Tibial artery (tissue), 4 donors: ENCODE results near the gene BZW2.

Experiments
- DNase-seq, 2 donors: peaks; one replicate each; pipeline ENCODE4 v3.0.0-alpha.2; 2019
- H3K27ac ChIP-seq, 2 donors: fragments of 200-600 bp; sonication (generic) in 1 of 2; 1 replicate in 1 of 2; 2 replicates in 1 of 2; pipeline ENCODE4 v1.5.1; 2018 to 2019; ENCODE audit warnings: mild to moderate bottlenecking in 1 of 2
- H3K27me3 ChIP-seq, 2 donors: fragments of 200-600 bp; sonication (generic) in 1 of 2; one replicate each; pipeline versions ENCODE4 v1.5.1 to v1.6.0; 2016 to 2019
- H3K36me3 ChIP-seq, 3 donors: fragments of 200-600 bp; sonication (generic) in 2 of 3; one replicate each; pipeline ENCODE4 v1.5.1; 2016 to 2019; ENCODE audit warnings: mild to moderate bottlenecking in 2 of 3
- H3K4me1 ChIP-seq, 4 donors: fragments of 200-600 bp; sonication (generic) in 2 of 4; 1 replicate in 3 of 4; 2 replicates in 1 of 4; pipeline ENCODE4 v1.5.1; 2016 to 2019
- H3K4me3 ChIP-seq, 2 donors: fragments of 200-600 bp; sonication (generic) in 1 of 2; 1 replicate in 1 of 2; 2 replicates in 1 of 2; pipeline ENCODE4 v1.5.1; 2018 to 2019; ENCODE audit warnings: mild to moderate bottlenecking in 2 of 2
- H3K9me3 ChIP-seq, 3 donors: fragments of 200-600 bp; sonication (generic) in 1 of 3; one replicate each; pipeline ENCODE4 v1.5.1; 2016 to 2019
- intact Hi-C: fragments of 100-400 bp; cut with DNase I; formaldehyde crosslinking; loops from one replicate; pipeline ENCODE4 v1.15.0; 2023; ENCODE audit warnings: low total_unique reads
- TF ChIP-seq, protein P1 (sequence below), 2 experiments: fragments of 200-600 bp in 1 of 2; fragments of 450-650 bp in 1 of 2; IDR thresholded peaks; one replicate each; pipeline ENCODE4 v1.5.1; 2017 to 2019; ENCODE audit warnings: antibody characterized with exemption in 2 of 2, mild to moderate bottlenecking in 1 of 2, moderate library complexity in 1 of 2

BZW2 gene

DNA sequence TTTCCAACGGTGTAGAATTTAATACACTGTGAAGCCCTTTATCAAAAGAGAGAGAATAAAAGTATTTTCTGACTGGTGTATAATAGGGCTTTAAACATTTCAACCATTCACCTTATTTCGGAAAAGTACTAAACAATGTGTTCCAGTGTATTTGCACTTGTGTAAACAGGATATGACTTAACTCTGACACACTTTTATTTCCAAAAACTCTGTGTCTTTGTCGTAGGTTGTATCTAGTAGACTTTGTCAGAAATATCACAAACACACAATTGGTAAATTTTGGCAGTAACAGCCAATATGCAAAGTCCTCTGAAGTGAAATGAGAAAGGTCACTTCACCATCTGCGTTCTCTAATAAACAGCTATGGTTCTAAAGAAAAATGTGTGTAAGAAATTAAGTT is 97.3 kb downstream of the BZW2 start:
- no peaks in the 10 kb centered on the region for H3K36me3 ChIP-seq
- DNase-seq, result no peak

GRCh38 chr7:16744518-16745250 is 98.7 kb downstream of the BZW2 start:
- Histone ChIP-seq H3K4me3 (no peak overlapping the region), H3K4me1 (peaks cover 0 to 7% (median 0%) of the 10 kb centered on the region in 4 donors), H3K27ac (no peak overlapping the region), H3K27me3 (no peaks in the 10 kb centered on the region), H3K36me3 (no peaks in the 10 kb centered on the region), H3K9me3 (no peaks in the 10 kb centered on the region)
- TF ChIP-seq, protein P1, sequence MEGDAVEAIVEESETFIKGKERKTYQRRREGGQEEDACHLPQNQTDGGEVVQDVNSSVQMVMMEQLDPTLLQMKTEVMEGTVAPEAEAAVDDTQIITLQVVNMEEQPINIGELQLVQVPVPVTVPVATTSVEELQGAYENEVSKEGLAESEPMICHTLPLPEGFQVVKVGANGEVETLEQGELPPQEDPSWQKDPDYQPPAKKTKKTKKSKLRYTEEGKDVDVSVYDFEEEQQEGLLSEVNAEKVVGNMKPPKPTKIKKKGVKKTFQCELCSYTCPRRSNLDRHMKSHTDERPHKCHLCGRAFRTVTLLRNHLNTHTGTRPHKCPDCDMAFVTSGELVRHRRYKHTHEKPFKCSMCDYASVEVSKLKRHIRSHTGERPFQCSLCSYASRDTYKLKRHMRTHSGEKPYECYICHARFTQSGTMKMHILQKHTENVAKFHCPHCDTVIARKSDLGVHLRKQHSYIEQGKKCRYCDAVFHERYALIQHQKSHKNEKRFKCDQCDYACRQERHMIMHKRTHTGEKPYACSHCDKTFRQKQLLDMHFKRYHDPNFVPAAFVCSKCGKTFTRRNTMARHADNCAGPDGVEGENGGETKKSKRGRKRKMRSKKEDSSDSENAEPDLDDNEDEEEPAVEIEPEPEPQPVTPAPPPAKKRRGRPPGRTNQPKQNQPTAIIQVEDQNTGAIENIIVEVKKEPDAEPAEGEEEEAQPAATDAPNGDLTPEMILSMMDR (IDR thresholded peaks at IDR 0.05), result no peak
- intact Hi-C loops, result no loop called here
- no peak for DNase-seq

More for the DNA sequence above, 97.3 kb downstream of the BZW2 start:
- intact Hi-C loops, result no loop called here
- TF ChIP-seq, protein P1 (IDR thresholded peaks at IDR 0.05), result no peak
- H3K27ac ChIP-seq, result no peak overlapping the region
- H3K4me1 ChIP-seq, result peaks cover 0 to 7% (median 0%) of the 10 kb centered on the region in 4 donors
- H3K27me3 ChIP-seq, result no peaks in the 10 kb centered on the region
- H3K4me3 ChIP-seq, result no peak overlapping the region
- H3K9me3 ChIP-seq, result no peaks in the 10 kb centered on the region

- no peak overlapping the region for H3K27ac ChIP-seq
- TF ChIP-seq, protein P1 (IDR thresholded peaks at IDR 0.05), result no peak
- intact Hi-C loops, result no loop called here
Observed at GRCh38 chr7:16745645-16746044, 99.7 kb downstream of the BZW2 start.

DNA sequence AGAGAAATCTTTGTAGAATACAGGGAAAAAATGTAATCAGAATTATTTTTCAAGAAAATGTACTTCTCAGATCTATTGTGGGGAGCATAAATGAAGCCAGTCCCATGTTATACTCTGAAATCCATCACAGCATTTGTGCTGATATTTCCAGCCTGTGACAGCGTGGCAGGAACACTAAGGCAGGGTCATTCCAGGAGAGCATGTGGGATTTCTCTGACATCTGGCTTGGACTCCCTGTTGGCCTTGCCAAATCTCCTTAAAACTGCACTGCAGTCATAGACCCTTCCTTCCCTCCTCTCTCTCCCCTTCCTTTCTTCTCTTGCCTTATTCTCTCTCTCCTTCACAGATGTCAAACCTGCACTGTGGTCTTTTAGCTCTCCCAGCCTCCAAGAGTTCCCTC is 101.1 kb downstream of the BZW2 start:
- TF ChIP-seq, protein P1 (IDR thresholded peaks at IDR 0.05), result no peak
- no peaks in the 10 kb centered on the region for H3K4me1 ChIP-seq
- no peak for DNase-seq
- H3K27ac ChIP-seq, result no peak overlapping the region
- H3K9me3 ChIP-seq, result no peaks in the 10 kb centered on the region
- intact Hi-C loops, result no loop called here
- H3K27me3 ChIP-seq, result no peaks in the 10 kb centered on the region
- no peaks in the 10 kb centered on the region for H3K36me3 ChIP-seq
- no peak overlapping the region for H3K4me3 ChIP-seq

More at GRCh38 chr7:16745645-16746044, 99.7 kb downstream of the BZW2 start:
- no peaks in the 10 kb centered on the region for H3K36me3 ChIP-seq
- no peak overlapping the region for H3K4me3 ChIP-seq
- no peaks in the 10 kb centered on the region for H3K9me3 ChIP-seq
- no peaks in the 10 kb centered on the region for H3K27me3 ChIP-seq
- DNase-seq, result no peak
- peaks cover 0 to 1% (median 0%) of the 10 kb centered on the region in 4 donors for H3K4me1 ChIP-seq

DNA sequence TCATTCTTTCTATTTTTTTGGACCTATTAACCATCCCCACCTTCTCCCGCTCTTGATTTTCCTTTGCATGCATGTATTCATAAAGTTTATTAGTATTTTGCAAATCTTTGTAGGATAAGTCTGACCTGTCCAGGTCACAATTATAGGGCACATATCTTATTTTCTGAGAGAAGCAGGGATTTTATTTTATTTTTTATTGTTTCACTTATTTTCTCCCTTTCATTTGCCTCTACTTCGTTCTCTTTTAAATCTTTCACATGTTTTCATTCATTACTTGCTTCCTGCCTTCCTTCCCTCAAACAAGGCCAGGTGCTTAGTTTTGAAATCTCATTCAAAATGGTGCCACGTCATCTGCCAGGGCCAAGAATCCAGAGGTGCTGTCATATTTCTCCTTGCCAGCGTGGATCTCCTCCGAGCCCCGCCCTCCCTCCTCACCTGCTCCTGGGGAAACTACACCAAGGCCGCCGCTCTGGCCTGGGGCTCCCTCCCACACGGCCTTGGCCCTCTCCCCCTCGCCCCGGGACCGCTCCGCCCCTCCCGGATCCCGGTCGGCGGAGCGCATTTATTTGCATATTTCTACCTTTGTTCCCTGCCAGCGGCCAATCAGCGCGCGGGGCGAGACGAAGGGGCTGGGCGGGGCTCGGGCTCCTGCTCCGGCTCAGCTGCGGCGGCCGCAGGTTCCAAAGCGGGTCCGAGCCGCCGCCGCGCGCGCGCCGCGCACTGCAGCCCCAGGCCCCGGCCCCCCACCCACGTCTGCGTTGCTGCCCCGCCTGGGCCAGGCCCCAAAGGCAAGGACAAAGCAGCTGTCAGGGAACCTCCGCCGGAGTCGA is 107.3 kb downstream of the BZW2 start, which contains the start of gene TSPAN13:
TSS of gene TSPAN13 (plus strand) at position 654 of the 830 bp plus-strand sequence. CDS start 213 bp downstream, outside the sequence.
- Histone ChIP-seq H3K36me3 (no peaks in the 10 kb centered on the region), H3K27ac (no peak within 1 kb of the TSS), H3K4me1 (peaks cover 0 to 21% (median 3%) of the 10 kb centered on the region in 4 donors), H3K9me3 (no peaks in the 10 kb centered on the region), H3K4me3 (peak within 1 kb of the TSS; percentile 49 to 65), H3K27me3 (peaks cover 0 to 5% of the 10 kb centered on the region in 2 donors)
- intact Hi-C loops, result no loop called here
- DNase-seq, result peak; percentile 25 to 68
- TF ChIP-seq, protein P1 (IDR thresholded peaks at IDR 0.05), result no peak
